ENCODE results near the gene DCHS1.

DCHS1 gene

DNA sequence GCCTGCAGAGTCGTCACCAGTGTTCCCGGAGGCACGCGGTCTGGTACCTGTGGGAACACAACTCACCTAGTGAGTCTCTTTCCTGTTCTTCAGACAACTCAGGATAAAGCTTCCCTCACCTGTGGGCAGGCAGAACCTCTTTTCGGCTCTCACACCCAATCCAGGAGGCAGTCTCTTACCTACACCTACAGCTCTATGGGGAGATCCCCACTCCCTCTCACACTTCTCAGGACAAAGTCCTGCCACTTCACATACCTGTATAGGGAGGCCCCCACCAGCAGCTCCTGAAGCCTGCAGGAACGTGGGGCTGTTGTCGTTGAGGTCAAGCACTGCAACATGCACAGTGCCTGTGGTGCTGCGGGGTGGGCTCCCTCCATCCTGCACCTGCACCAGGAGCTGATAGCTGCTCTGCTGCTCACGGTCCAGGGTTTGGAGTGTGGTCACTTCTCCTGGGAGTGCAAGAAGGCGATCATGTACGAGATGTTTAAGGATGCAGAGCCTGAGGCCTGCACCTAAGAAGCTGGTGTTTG, 24.2 kb downstream of the DCHS1 start:
- Histone ChIP-seq H3K27ac (no peak overlapping the region), H3K4me3 (no peak overlapping the region)

DNA sequence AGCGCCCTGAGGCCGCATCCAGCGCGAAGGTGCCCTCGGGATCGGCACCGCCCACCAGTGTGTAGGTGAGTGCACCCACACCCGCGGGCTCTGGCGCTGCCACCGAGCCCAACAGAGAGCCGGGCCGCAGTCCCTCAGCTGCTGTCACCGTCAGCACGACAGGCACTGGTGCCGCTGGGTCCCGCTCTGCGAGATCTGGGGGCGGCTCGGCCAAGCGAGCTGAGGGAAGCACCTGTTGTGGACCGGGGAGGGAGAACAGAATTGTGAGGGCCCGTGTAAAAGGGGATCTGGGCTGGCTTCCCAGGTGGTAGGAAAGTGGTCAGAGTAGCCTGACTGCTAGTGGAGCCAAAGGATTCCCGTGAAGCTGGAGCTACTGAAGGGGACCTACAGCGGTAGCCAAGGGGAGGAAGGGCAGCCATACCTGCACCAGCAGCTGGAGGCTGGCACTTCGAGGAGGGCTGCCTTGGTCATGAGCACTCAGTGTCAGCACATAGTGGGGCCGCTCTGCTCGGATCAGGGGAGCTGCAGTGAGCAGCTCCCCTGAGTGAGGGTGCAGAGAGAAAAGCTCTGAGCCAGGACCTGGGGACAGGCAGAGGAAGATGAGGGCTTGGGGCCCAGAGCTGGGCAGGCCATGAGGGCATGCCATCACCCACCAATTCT, 24.8 kb downstream of the DCHS1 start:
- H3K4me3 ChIP-seq: peak overlapping the region in 2 of 7 experiments; percentile 15 to 35
- H3K27ac ChIP-seq: no peak overlapping the region

DNA sequence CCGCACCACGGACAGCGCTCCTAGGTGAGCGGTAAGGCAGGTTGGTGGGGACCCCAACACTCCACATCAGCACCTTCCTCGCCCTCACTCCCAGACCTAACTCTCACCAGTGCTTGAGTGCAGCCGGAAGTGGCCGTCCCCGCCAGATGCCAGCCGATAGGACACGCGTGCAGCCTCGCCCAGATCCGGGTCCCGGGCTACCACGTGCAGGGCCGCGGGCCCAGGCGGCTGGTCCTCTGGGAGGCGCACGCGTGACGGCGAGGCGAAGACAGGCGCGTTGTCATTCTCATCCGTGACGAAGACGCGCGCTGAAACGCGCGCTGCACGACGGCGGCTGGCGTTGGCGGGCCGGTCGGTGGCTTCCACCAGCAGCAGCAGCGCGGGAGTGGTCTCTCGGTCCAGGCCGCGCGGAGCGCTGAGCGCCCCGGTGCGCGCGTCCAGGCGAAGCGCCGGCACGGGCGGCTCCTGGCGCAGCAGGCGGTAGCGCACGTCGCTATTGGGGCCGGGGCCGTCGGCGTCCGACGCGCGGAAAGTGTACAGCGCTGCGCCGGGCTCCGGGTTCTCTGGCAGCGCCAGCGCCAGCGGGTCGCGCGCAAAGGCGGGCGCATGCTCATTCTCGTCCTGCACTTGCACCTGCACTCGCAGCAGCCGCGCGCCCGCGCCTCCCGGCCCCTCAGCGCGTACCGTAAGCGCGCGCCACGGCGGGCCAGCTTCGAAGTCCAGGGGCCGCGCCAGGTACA, 25.5 kb downstream of the DCHS1 start:
- Histone ChIP-seq H3K27ac (no peak overlapping the region), H3K4me3 (peak overlapping the region in 2 of 7 experiments; percentile 15 to 35)

DNA sequence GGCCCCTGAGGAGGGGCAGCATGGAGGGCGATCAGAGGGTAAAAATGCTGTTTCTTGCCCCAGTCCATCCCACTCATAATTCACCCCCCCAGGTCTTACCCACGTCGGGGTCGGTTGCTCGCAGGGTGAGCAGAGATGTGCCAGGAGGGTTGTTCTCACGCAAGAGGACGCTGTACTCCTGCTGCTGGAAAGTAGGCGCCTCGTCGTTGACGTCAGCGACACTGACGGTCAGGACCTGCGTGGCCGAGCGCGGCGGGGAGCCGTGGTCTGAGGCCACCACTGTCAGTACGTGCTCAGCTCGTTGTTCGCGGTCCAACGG, 26.1 kb downstream of the DCHS1 start:
- no peak overlapping the region for H3K27ac ChIP-seq
- H3K4me3 ChIP-seq: no peak overlapping the region

DNA sequence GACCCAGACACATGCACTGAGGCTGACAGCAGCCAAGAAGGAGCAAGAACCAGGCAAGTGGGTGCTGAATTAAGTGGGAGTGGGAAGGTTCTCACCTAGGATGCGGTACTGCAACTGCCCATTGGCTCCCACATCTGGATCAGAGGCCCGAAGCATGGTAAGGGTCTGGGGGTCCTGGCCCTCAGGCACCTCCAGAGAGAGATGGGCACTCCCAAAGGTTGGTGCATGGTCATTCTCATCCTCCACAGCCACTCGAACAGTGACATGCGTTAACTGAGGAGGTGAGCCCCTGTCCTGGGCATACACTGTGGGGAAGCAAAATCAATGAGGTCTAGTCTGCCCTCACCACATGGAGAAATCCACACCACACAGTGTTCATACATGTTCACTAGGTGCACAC, 27.1 kb downstream of the DCHS1 start:
- no peak overlapping the region for H3K4me3 ChIP-seq
- H3K27ac ChIP-seq: no peak overlapping the region

DNA sequence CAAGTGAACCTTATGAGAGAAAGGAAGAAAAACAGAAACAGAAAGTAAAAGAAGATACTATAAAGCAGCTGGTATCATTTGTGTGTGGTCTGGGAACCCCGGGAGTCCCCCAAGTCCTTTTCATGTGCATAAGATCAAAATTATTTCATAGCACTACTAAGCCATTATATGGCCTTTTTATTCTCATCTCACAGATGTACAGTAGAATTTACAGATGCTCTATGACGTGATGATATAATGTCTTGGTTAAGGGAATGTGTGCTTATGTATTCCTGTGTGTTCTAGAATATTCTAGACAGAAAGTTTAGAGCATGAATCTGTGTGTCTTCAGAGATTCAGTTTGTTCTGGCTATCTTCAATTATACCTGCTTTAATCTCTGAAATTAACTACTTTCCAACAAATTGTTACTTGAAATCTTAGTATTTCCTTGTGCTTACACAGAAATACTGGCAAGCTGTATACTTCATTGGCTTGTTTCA, 27.8 kb downstream of the DCHS1 start:
- H3K27ac ChIP-seq: no peak overlapping the region
- H3K4me3 ChIP-seq: no peak overlapping the region

DNA sequence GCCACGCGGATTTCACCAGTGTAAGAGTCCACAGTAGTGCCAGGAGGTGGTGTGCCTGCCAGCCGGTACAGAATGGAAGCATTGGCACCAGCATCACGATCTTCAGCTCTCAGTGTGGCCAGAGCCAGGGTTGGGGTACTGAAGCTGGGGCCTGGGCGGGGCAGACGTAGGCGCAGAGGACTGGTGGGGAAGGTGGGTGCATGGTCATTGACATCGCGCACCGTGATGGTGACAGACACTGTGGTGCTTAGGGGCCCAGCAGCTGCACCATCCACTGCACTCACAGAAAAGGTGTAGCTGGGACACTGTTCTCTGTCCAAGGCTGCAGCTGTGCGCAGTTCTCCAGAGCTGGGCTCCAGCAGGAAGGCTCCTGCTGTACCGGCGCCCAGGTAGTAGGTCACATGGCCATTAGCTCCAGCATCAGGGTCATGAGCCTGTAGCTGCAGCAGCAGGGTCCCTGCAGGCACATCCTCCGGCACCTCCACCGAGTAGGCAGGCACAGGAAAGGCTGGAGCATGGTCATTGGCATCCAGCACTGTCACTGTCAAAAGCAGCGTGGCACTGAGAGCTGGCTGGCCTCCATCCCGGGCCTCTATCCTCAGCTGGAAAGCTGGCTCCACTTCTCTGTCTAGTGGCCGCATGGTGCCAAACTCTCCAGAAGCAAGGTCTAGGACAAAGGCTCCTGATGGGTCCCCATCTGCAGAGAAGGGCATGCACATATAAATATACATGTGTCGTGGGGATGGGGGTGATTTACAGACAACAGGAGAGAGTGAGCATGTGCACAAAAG, 28.4 kb downstream of the DCHS1 start:
- no peak overlapping the region for H3K4me3 ChIP-seq
- H3K27ac ChIP-seq: no peak overlapping the region

DNA sequence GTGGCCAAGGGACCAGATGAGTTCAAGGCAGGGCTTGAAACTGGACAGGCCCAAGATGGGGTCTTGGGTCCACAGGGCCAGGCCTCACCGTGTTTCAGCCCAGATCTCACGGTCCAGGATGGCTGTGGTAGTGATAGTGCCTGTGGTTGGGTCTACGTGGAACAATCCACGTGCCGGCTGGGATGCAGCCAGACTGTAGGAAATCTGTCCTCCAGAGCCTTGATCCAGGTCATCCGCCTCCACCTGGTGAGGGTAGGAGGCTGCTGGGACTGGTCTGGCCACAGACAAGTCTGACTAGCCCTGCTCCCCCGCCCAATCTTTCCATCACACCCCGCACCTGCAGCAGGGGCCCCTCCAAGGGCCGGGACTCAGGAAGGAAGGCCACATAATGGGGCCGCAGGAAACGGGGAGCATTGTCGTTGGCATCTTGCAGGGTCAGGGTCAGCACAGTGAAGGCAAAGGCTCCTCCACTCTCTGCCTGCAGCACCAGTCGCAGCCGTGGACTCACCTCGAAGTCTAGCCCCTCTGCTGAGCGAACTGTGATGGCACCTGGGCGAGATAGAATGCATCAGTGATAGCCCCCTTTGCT, 29.7 kb downstream of the DCHS1 start:
- Histone ChIP-seq H3K27ac (no peak overlapping the region), H3K4me3 (no peak overlapping the region)

DNA sequence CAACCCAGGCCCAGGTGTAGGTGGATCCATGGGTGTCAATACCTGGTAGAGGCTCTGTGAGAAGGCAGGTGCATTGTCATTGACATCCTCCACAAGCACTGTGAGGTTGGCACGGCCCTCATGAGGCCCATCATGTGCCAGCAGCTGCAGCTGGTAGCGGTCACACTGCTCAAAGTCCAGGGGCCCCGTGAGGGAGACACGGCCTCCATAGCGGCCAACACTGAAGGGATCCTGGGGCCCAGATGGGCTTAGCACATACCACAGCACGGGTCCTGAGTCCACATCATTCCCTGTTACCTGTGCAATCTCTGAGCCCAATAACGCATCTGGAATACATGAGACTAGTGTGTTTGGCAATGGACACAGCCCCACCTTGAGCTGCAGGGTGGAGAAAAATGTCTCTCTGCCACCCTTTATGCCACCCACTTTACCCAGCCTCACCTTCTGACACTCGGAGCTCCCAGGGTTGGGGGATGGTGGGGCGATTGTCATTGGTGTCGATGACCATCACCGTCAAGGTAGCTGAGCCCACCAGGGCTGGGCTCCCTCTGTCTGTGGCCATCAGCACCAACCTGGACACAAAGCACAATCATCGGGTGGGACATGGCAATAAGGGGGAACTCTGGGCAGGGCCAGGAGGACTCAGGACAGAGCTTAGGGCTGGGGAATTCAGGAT, 30.3 kb downstream of the DCHS1 start:
- Histone ChIP-seq H3K27ac (no peak overlapping the region), H3K4me3 (no peak overlapping the region)

DNA sequence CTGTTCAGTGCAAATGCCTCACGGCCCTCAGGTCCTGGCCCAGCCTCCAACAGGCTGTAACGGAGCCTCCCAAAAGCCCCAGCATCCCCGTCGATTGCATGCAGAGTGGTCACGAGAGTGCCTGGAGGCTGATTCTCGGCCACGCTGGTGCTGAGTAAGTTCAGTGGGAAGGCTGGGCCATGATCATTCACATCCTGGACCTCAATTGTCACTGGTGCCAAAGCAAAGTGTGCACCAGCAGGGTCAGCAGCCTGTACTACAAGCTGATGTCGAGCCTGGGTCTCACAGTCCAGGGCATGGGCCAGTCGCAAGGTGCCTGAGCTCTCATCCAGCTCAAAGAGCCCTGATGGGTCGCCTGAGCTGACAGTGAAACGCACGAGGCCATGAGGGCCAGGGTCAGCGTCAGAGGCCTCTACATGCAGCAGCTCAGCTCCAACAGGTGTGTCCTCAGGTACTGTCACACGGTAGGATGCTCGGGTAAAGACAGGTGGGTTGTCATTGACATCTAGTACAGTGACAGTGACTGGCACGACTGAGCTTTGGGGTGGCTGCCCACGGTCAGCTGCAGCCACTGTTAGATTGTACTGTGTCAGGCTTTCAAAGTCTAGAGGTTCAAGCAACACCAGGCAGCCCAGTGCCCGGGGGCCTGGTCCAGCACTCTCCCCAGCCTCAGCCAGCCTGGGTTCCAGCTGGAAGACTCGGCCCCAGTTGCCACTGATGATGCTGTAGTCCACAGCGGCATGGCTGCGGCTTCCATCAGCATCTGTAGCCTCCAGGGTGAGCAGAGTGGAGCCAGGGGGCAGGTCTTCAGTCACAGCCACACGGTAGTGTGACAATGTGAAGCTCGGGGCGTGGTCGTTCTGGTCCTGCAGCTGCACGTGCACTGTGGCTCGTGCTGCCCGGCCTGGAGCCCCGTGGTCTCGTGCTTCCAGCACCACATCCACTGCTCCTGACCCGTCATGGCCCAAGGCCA, 31.9 kb downstream of the DCHS1 start:
- Histone ChIP-seq H3K4me3 (no peak overlapping the region), H3K27ac (no peak overlapping the region)

DNA sequence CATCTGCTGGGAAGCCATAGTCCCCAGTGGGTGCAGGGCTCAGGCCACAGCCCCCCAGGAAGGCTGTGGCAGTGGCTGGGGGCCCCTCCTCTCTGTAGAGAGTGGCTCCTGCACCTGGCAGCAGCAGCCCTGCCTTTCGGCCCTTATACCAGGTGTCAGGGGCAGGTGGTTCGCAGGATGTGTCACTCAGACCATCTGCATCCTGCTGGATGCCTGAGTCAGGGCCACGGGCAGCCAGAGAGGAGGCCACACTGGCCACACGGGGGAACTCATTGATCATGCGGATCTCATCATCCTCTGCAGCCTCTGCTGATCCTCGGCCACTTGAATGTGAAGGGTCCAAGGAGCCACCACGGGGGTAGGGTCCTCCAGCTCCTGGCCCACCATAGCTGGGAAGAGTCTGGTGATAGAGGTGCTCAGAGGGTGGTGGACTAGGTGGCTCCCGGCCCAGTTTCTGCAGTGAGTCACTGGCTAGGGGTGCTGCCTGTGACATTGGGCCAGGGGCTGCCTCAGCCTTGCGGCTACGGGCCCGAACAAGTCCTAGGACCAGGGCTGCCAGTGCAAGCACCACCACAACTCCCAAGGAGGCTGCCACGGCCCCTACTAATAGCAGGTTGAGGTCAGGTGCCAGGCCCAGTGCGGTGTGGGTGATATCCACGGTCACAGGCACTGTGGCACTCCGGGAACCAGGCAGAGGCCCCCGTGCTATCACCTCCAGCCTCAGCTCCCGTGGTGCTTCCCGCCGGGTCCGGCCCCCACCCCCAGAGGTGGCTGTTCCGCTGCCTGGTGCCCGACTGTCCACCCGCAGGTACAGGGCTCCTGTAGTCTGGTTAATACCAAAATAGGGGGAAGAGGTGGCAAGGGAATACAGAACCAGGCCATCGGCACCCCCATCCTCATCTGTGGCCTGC, 33.1 kb downstream of the DCHS1 start:
- Histone ChIP-seq H3K27ac (peak overlapping the region in 1 of 21 experiments; percentile 27), H3K4me3 (no peak overlapping the region)

DNA sequence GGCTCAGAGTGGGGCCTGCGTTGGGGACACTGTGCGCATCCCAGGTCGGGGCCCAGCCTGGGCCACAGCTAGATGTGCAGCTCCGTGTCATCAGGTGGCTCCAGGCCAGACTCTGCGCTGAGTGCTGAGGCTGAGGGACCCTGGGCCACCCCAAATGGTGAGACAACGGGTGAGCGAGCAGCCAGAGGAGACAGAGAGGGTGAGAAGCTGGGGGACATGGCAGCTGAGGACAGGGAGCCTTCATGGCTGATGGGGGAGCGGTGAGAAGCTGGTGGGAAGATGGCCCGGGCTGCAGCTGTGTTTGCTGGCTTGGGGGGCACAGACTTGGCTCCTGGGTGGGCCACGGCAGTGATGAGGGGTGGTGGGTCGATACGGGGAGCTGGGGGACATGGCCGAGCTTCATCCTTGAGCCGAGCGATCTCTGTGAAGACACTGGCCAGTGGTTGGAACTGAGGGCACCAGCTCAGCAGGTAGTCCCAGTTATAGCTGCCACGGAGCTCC, 33.8 kb downstream of the DCHS1 start:
- Histone ChIP-seq H3K4me3 (no peak overlapping the region), H3K27ac (no peak overlapping the region)

DNA sequence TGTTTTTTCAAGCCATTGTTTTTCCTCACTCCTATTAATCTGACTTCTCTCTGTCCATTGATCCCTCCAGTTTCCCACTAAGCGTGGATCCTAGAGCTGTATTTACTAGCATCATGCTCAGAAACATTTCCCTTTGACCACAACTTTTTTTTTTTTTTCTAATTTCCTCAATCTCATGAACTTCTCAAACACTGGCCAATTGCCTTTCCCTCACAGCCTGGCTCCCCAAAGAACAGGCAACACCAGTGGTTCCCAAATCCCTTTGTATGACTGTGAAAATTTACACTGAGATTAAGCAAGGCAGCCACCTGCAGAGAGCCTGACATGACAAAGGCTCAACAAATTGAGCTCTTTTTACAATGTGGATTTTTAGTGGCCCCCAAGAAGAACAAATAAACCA, 35.0 kb downstream of the DCHS1 start:
- no peak overlapping the region for H3K4me3 ChIP-seq
- H3K27ac ChIP-seq: peak overlapping the region in 1 of 21 experiments; percentile 7

DNA sequence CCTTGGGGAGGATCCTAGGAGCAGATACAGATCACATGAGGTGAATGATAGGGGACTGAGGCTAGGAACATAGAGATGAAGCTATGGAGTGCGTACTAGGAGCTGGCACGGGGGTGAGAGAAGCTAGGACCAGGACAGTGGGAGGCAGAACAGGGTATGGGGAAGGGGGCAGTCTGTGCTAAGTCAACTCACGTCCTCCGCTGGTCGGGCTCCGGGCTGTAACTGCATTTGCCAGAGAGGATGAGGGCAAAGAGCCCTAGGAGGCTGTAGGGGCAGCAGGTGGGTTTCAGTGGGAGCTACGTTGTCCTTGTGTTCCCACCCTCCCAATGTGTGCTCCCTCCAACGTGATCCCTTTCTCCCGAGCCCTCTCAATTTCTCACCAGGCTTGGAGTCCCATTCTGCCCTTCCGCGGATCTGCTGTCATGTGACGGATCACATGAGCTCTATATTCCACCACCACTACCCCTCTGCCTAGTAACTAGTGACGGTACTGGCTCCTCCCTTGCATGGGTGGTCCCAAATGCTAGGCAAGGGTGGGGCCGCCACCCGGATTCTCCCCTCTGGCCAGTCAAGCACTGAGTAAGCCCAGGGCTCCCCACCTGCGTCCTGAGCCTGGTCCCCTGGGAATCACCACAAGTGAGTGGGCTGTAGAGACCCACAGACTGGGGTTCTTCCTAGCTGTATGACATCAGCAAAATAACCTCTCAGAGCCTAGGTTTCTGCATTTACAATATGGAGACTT, 36.4 kb downstream of the DCHS1 start, which contains the start of gene TPP1:
TSS of gene TPP1 (minus strand) at position 419 of the 742 bp plus-strand sequence. CDS start at position 397, 22 bp downstream.
- peak within 1 kb of the TSS; percentile 60 to 85 (median 80) for H3K4me3 ChIP-seq
- peak within 1 kb of the TSS; percentile 34 to 98 (median 92) for H3K27ac ChIP-seq

DNA sequence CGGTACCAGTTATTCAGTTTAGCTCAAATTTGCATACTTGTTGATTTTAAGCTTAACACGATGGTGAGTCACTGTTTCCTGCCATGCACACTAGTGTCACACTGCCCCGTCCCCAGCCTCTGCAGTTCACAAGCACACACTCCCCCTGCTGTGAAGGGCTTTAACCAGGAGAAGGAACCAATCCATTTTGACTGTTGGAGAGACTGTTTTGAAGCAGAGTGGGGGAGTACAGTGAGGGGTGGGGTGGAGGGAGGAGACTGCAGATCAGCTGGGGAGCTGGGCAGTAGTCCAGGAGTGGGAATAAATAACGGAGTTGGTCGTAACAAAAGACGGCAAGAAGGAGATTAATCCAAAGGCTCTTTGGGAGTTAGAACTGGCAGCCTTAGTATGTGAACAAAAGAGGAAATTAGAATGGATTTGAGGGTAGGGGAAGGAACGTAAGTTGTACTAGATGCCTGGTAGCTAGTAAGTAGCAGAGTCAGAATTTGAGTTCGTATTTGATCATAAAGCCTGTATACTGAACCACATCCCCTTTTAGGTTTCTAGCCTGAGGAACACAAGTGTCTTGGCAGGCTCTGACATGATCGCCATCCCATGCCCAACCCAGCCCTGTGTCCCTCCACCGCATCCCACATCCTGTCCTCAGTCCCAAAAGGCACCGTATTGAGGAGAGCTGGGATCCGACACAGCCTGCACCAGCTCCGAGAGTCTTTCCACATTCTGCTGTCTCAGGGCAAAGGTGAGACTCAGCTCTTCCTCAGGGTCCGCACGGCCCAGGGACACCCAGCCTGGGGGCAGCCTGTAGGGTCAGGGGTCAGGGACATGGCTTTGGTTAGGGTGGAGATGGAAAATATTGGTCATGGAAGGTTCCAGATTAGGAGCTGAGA, 37.2 kb downstream of the DCHS1 start:
- H3K4me3 ChIP-seq: peak overlapping the region; percentile 60 to 85 (median 80)
- H3K27ac ChIP-seq: peak overlapping the region; percentile 34 to 98 (median 92)
